Measurements from ENCODE around the gene GLUD1.

The GLUD1 gene

DNA sequence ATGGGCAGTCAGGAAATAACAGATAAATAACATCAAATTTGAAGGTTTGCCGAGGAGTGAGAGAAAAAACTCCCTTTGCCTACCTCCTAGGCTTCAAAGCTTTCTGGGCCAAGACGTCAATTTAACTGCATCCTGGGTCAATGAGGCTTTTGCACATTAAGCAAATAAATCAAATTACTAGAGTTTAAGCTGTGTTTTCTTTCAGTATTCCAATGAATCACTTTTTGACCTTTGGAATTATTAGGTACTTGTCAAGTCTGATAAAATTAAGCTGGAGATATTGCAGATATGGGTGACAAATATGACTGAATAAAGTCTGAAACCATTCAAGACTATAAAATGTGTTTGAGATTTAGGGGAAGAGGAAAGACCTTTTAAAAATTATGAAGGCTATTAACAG lies 22.2 kb downstream of the GLUD1 start:
- Histone ChIP-seq H3K9me3 (ENCODE audit: control insufficient read depth, low read length) (no peaks in the 10 kb centered on the region), H3K4me1 (ENCODE audit: control insufficient read depth, insufficient read depth, low read length) (no peaks in the 10 kb centered on the region), H3K27ac (ENCODE audit: insufficient read depth, low read depth, low read length, poor library complexity, severe bottlenecking) (no peak overlapping the region), H3K4me3 (ENCODE audit: insufficient read depth, low read depth, low read length) (no peak overlapping the region), H3K36me3 (ENCODE audit: control insufficient read depth, insufficient read depth, low read length) (peaks cover 9% of the 10 kb centered on the region), H3K27me3 (ENCODE audit: control insufficient read depth, insufficient read depth, low read length, poor library complexity, severe bottlenecking) (no peaks in the 10 kb centered on the region)
- WGBS, 2 experiments, result 87 to 96% methylated on average over 2 of the region's 2 CpGs

- 100% methylated on average over 1 of the region's 1 CpG for WGBS, 2 experiments
- H3K27me3 ChIP-seq (ENCODE audit: control insufficient read depth, insufficient read depth, low read length, poor library complexity, severe bottlenecking), result no peaks in the 10 kb centered on the region
- no peaks in the 10 kb centered on the region for H3K4me1 ChIP-seq (ENCODE audit: control insufficient read depth, insufficient read depth, low read length)
- H3K36me3 ChIP-seq (ENCODE audit: control insufficient read depth, insufficient read depth, low read length), result peaks cover 14% of the 10 kb centered on the region
- H3K4me3 ChIP-seq (ENCODE audit: insufficient read depth, low read depth, low read length), result no peak overlapping the region
- H3K9me3 ChIP-seq (ENCODE audit: control insufficient read depth, low read length), result no peaks in the 10 kb centered on the region
- no peak overlapping the region for H3K27ac ChIP-seq (ENCODE audit: insufficient read depth, low read depth, low read length, poor library complexity, severe bottlenecking)
Measured at GRCh38 chr10:87068281-87068680, 26.4 kb downstream of the GLUD1 start.

- no peak overlapping the region for H3K4me3 ChIP-seq (ENCODE audit: insufficient read depth, low read depth, low read length)
- no peaks in the 10 kb centered on the region for H3K9me3 ChIP-seq (ENCODE audit: control insufficient read depth, low read length)
- H3K4me1 ChIP-seq (ENCODE audit: control insufficient read depth, insufficient read depth, low read length), result no peaks in the 10 kb centered on the region
- no peaks in the 10 kb centered on the region for H3K27me3 ChIP-seq (ENCODE audit: control insufficient read depth, insufficient read depth, low read length, poor library complexity, severe bottlenecking)
- WGBS, 2 experiments, result 94 to 96% methylated on average over 1 of the region's 1 CpG
- peaks cover 14% of the 10 kb centered on the region for H3K36me3 ChIP-seq (ENCODE audit: control insufficient read depth, insufficient read depth, low read length)
- H3K27ac ChIP-seq (ENCODE audit: insufficient read depth, low read depth, low read length, poor library complexity, severe bottlenecking), result no peak overlapping the region
Measured at GRCh38 chr10:87066865-87067264, 27.8 kb downstream of the GLUD1 start.

GRCh38 chr10:87066178-87066577 lies 28.5 kb downstream of the GLUD1 start:
- Histone ChIP-seq H3K27ac (ENCODE audit: insufficient read depth, low read depth, low read length, poor library complexity, severe bottlenecking) (no peak overlapping the region), H3K27me3 (ENCODE audit: control insufficient read depth, insufficient read depth, low read length, poor library complexity, severe bottlenecking) (no peaks in the 10 kb centered on the region), H3K4me1 (ENCODE audit: control insufficient read depth, insufficient read depth, low read length) (no peaks in the 10 kb centered on the region), H3K4me3 (ENCODE audit: insufficient read depth, low read depth, low read length) (no peak overlapping the region), H3K9me3 (ENCODE audit: control insufficient read depth, low read length) (no peaks in the 10 kb centered on the region), H3K36me3 (ENCODE audit: control insufficient read depth, insufficient read depth, low read length) (peaks cover 14% of the 10 kb centered on the region)
- 95 to 96% methylated on average over 2 of the region's 2 CpGs for WGBS, 2 experiments

- H3K4me3 ChIP-seq (ENCODE audit: insufficient read depth, low read depth, low read length), result no peak overlapping the region
- H3K36me3 ChIP-seq (ENCODE audit: control insufficient read depth, insufficient read depth, low read length), result peaks cover 19% of the 10 kb centered on the region
- no peaks in the 10 kb centered on the region for H3K9me3 ChIP-seq (ENCODE audit: control insufficient read depth, low read length)
- no peaks in the 10 kb centered on the region for H3K27me3 ChIP-seq (ENCODE audit: control insufficient read depth, insufficient read depth, low read length, poor library complexity, severe bottlenecking)
- WGBS, 2 experiments, result 86 to 87% methylated on average over 5 of the region's 5 CpGs
- no peak overlapping the region for H3K27ac ChIP-seq (ENCODE audit: insufficient read depth, low read depth, low read length, poor library complexity, severe bottlenecking)
- no peaks in the 10 kb centered on the region for H3K4me1 ChIP-seq (ENCODE audit: control insufficient read depth, insufficient read depth, low read length)
Measured at GRCh38 chr10:87064651-87065050, 30.0 kb downstream of the GLUD1 start.

DNA sequence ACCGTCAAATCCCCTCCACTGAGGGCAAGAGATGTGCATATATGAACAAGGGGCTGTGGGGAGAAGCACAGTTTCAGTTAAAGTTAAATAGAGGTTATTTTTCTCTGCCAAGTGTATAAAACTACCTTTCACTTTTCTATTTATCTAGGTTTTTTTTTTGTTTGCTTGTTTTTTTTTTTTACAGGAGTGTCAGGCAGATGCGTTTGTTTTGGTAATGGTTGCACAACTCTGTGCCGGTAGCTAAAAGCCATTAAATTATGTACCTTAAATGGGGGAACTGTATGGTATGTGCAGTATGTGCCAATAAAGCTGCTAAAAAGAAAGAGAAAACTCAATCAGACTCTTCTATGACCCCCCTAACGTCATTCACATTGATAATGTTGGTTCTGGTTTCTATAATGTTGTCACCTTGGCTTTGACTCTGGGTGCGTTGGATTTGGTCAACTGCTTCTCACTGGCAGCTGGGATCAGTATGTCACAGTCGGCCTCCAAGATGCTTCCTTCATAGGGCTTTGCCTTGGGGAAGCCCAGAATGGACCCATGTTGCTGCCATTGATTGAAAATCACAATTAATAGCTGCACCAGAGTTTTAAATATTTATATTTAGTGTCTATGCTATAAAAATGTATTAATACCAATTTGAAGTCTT lies 34.2 kb downstream of the GLUD1 start:
- Histone ChIP-seq H3K4me1 (ENCODE audit: control insufficient read depth, insufficient read depth, low read length) (peaks cover under 1% of the 10 kb centered on the region), H3K27ac (ENCODE audit: insufficient read depth, low read depth, low read length, poor library complexity, severe bottlenecking) (no peak overlapping the region), H3K9me3 (ENCODE audit: control insufficient read depth, low read length) (no peaks in the 10 kb centered on the region), H3K36me3 (ENCODE audit: control insufficient read depth, insufficient read depth, low read length) (peaks cover 20% of the 10 kb centered on the region), H3K4me3 (ENCODE audit: insufficient read depth, low read depth, low read length) (no peak overlapping the region), H3K27me3 (ENCODE audit: control insufficient read depth, insufficient read depth, low read length, poor library complexity, severe bottlenecking) (no peaks in the 10 kb centered on the region)
- WGBS, 2 experiments, result 94 to 96% methylated on average over 5 to 6 of the region's 6 CpGs

DNA sequence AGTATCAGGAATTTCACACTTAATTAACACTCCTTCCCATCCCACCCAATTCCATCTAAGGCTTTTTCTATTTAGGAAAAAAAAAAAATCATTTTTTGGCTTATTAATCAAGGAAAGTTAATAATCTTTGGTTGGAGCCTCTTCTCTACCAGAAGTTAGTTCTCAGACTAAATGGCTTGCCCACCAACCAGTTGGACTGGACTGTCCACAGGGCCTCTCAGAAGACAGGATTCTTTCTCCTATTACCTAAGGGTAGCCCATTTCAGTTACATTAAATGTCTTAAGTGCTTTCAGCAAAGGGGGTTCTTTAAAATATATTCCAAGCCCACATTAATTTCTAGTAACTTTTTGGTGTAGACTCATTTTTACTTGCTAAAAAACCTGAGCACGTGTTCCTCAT lies 35.2 kb downstream of the GLUD1 start:
- Histone ChIP-seq H3K9me3 (ENCODE audit: control insufficient read depth, low read length) (no peaks in the 10 kb centered on the region), H3K27me3 (ENCODE audit: control insufficient read depth, insufficient read depth, low read length, poor library complexity, severe bottlenecking) (no peaks in the 10 kb centered on the region), H3K36me3 (ENCODE audit: control insufficient read depth, insufficient read depth, low read length) (peaks cover 20% of the 10 kb centered on the region), H3K27ac (ENCODE audit: insufficient read depth, low read depth, low read length, poor library complexity, severe bottlenecking) (no peak overlapping the region), H3K4me3 (ENCODE audit: insufficient read depth, low read depth, low read length) (no peak overlapping the region), H3K4me1 (ENCODE audit: control insufficient read depth, insufficient read depth, low read length) (peaks cover 4% of the 10 kb centered on the region)
- 83 to 100% methylated on average over 1 of the region's 1 CpG for WGBS, 2 experiments

DNA sequence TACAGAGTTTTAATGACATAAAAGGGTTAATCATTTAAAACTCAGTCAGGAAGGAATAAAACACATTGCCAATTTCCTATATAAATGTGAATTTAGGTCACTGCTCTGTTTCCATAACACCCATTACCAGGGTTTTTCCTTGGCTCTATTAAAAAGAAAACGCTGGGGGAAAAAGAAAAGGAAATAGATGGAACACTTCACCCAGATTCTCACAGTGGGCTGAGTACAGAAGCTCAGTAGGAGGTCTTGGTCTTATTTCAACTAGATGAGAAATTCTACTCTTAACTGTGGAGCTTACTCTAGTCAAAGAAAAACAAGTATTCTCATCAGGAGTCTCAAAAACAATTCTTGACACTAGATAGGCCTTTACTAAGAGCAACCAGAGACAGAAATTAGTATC lies 36.5 kb downstream of the GLUD1 start:
- WGBS, 2 experiments, result 75 to 86% methylated on average over 1 of the region's 1 CpG
- Histone ChIP-seq H3K9me3 (ENCODE audit: control insufficient read depth, low read length) (no peaks in the 10 kb centered on the region), H3K4me3 (ENCODE audit: insufficient read depth, low read depth, low read length) (no peak overlapping the region), H3K27ac (ENCODE audit: insufficient read depth, low read depth, low read length, poor library complexity, severe bottlenecking) (peak overlapping the region; percentile 6), H3K4me1 (ENCODE audit: control insufficient read depth, insufficient read depth, low read length) (peaks cover 4% of the 10 kb centered on the region), H3K27me3 (ENCODE audit: control insufficient read depth, insufficient read depth, low read length, poor library complexity, severe bottlenecking) (peaks cover 6% of the 10 kb centered on the region), H3K36me3 (ENCODE audit: control insufficient read depth, insufficient read depth, low read length) (peaks cover 20% of the 10 kb centered on the region)

DNA sequence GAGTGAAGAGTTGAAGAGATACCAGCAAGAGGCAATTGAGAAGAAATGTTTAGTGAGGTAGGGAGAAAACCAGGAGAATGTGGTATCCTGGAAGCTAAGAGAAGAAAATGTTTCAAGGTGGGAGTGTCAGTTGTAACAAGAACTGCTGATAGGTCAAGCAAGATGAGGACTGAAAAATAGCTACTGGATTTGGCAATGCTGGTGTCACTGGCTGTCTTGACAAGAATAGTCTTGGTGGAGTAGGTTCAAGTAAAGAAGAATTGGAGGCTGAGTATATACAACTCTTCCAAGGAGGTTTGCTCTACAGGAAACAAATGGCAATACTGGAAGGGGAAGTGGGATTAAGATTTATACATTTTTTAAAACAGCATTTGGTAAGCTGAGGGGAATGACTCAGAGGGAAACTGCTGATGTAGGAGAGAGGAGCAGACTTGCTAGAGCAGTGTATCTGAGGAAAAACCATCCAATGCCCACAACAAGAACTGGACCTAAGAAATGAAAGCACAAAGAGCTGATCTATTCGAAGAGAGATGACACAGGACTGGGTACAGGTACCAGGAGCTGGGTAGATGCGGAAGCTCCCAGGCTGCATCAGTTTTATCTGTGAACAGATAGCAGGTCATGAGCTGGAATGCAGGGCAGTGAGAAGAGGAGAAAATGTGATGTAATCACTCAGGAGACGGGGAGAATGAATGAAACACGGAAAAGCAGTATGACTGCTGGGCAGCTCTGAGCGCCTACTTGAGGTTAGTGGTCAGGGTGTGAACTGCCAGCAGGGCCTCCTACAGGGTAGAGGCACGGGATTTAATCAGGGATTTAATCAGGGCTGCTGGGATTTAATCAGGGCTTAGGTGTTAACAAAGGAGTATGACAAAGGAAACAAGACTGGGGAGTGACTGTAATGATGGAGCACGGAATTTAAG lies 40.0 kb downstream of the GLUD1 start:
- H3K27me3 ChIP-seq (ENCODE audit: control insufficient read depth, insufficient read depth, low read length, poor library complexity, severe bottlenecking), result peaks cover 6% of the 10 kb centered on the region
- no peak overlapping the region for H3K4me3 ChIP-seq (ENCODE audit: insufficient read depth, low read depth, low read length)
- H3K9me3 ChIP-seq (ENCODE audit: control insufficient read depth, low read length), result no peaks in the 10 kb centered on the region
- H3K4me1 ChIP-seq (ENCODE audit: control insufficient read depth, insufficient read depth, low read length), result peaks cover 4% of the 10 kb centered on the region
- 50 to 63% methylated on average over 7 of the region's 7 CpGs for WGBS, 2 experiments
- H3K36me3 ChIP-seq (ENCODE audit: control insufficient read depth, insufficient read depth, low read length), result peaks cover 13% of the 10 kb centered on the region
- H3K27ac ChIP-seq (ENCODE audit: insufficient read depth, low read depth, low read length, poor library complexity, severe bottlenecking), result no peak overlapping the region

GRCh38 chr10:87053577-87054181 lies 41.0 kb downstream of the GLUD1 start:
- no peak overlapping the region for H3K4me3 ChIP-seq (ENCODE audit: insufficient read depth, low read depth, low read length)
- H3K36me3 ChIP-seq (ENCODE audit: control insufficient read depth, insufficient read depth, low read length), result peaks cover 13% of the 10 kb centered on the region
- H3K27ac ChIP-seq (ENCODE audit: insufficient read depth, low read depth, low read length, poor library complexity, severe bottlenecking), result no peak overlapping the region
- no peaks in the 10 kb centered on the region for H3K9me3 ChIP-seq (ENCODE audit: control insufficient read depth, low read length)
- 97% methylated on average over 6 to 7 of the region's 7 CpGs for WGBS, 2 experiments
- H3K4me1 ChIP-seq (ENCODE audit: control insufficient read depth, insufficient read depth, low read length), result peaks cover 4% of the 10 kb centered on the region
- peaks cover 6% of the 10 kb centered on the region for H3K27me3 ChIP-seq (ENCODE audit: control insufficient read depth, insufficient read depth, low read length, poor library complexity, severe bottlenecking)
